NCI-H526 treated with DMSO at 0.1 percent for 48 hours (cell line): Measurements from ENCODE around the gene TGIF1.
"Not testable (repeated sequence)": the region's sequence is repeated elsewhere in the genome, so short reads cannot be mapped to it uniquely, and the experiment has no call there.

Experiments used
- DNase-seq: peaks from one replicate; lab custom pipeline; 2025; lab: John Stamatoyannopoulos, UW

The TGIF1 gene

GRCh38 chr18:3455907-3456685, 6.1 kb downstream of the TGIF1 start:
- no peak for DNase-seq

- no peak for DNase-seq
Observed at GRCh38 chr18:3456686-3457069, 6.7 kb downstream of the TGIF1 start.

- DNase-seq, result no peak
Observed at GRCh38 chr18:3457261-3457724, 7.3 kb downstream of the TGIF1 start.

- no peak for DNase-seq
Observed at GRCh38 chr18:3458378-3458777, 8.4 kb downstream of the TGIF1 start.

- no peak for DNase-seq
Observed at GRCh38 chr18:3458952-3459853, 9.2 kb downstream of the TGIF1 start.

GRCh38 chr18:3460823-3461398, 10.9 kb downstream of the TGIF1 start:
- DNase-seq, result no peak

GRCh38 chr18:3461704-3462103, 11.7 kb downstream of the TGIF1 start:
- no peak for DNase-seq

- no peak for DNase-seq
Observed at GRCh38 chr18:3463051-3463450, 13.1 kb downstream of the TGIF1 start.

GRCh38 chr18:3466045-3466444, 16.1 kb downstream of the TGIF1 start:
- no peak for DNase-seq

GRCh38 chr18:3466872-3467271, 16.9 kb downstream of the TGIF1 start:
- DNase-seq, result no peak

- no peak for DNase-seq
Observed at GRCh38 chr18:3468066-3468705, 18.2 kb downstream of the TGIF1 start.

- DNase-seq, result no peak
Observed at GRCh38 chr18:3468833-3469232, 18.9 kb downstream of the TGIF1 start.

GRCh38 chr18:3471141-3471648, 21.2 kb downstream of the TGIF1 start:
- DNase-seq, result no peak

GRCh38 chr18:3472121-3472520, 22.1 kb downstream of the TGIF1 start:
- not testable (repeated sequence) for DNase-seq

- no peak for DNase-seq
Observed at GRCh38 chr18:3472681-3473544, 22.9 kb downstream of the TGIF1 start.

- no peak for DNase-seq
Observed at GRCh38 chr18:3478262-3478978, 28.4 kb downstream of the TGIF1 start.

- no peak for DNase-seq
Observed at GRCh38 chr18:3479978-3480509, 30.1 kb downstream of the TGIF1 start.

GRCh38 chr18:3480827-3481573, 31.0 kb downstream of the TGIF1 start:
- DNase-seq, result no peak

GRCh38 chr18:3481696-3482210, 31.8 kb downstream of the TGIF1 start:
- peak; percentile 5 for DNase-seq
